ENCODE measurements around the gene MAP3K5.
A peak's percentile ranks its signal among the peaks of the same experiment; 100 is the strongest.
"Not testable (repeated sequence)": the region's sequence is repeated elsewhere in the genome, so short reads cannot be mapped to it uniquely, and the experiment has no call there.

Gene MAP3K5

GRCh38 chr6:136792410-136793262, at the start of gene MAP3K5:
Gene MAP3K5 (minus strand): TSS chr6:136792477. CDS start chr6:136792157, 320 bp downstream.
- peak; percentile 56 for DNase-seq (ENCODE audit: low spot score)

- no peak for DNase-seq (ENCODE audit: low spot score)
Observed at GRCh38 chr6:136840276-136841001, 48.2 kb upstream of the MAP3K5 start.

GRCh38 chr6:136831873-136832562, 39.7 kb upstream of the MAP3K5 start:
- no peak for DNase-seq (ENCODE audit: low spot score)

- DNase-seq (ENCODE audit: low spot score): no peak
Observed at GRCh38 chr6:136826216-136826615, 33.9 kb upstream of the MAP3K5 start.

- DNase-seq (ENCODE audit: low spot score): no peak
Observed at GRCh38 chr6:136823128-136823660, 30.9 kb upstream of the MAP3K5 start.

- peak; percentile 74 for DNase-seq (ENCODE audit: low spot score)
Observed at GRCh38 chr6:136822376-136823127, 30.3 kb upstream of the MAP3K5 start, which contains the start of gene PEX7. Gene PEX7 (plus strand): TSS chr6:136822592. CDS start chr6:136822666, 74 bp downstream.

- no peak for DNase-seq (ENCODE audit: low spot score)
Observed at GRCh38 chr6:136822046-136822375, 29.7 kb upstream of the MAP3K5 start.

GRCh38 chr6:136820561-136820960, 28.3 kb upstream of the MAP3K5 start:
- DNase-seq (ENCODE audit: low spot score): no peak

- no peak for DNase-seq (ENCODE audit: low spot score)
Observed at GRCh38 chr6:136816656-136817055, 24.4 kb upstream of the MAP3K5 start.

- DNase-seq (ENCODE audit: low spot score): not testable (repeated sequence)
Observed at GRCh38 chr6:136815608-136816007, 23.3 kb upstream of the MAP3K5 start.

- DNase-seq (ENCODE audit: low spot score): no peak
Observed at GRCh38 chr6:136812174-136812573, 19.9 kb upstream of the MAP3K5 start.

GRCh38 chr6:136811272-136811671, 19.0 kb upstream of the MAP3K5 start:
- DNase-seq (ENCODE audit: low spot score): no peak

GRCh38 chr6:136809091-136809860, 17.0 kb upstream of the MAP3K5 start:
- DNase-seq (ENCODE audit: low spot score): no peak

- DNase-seq (ENCODE audit: low spot score): no peak
Observed at GRCh38 chr6:136803608-136804007, 11.3 kb upstream of the MAP3K5 start.

GRCh38 chr6:136801581-136801980, 9.3 kb upstream of the MAP3K5 start:
- no peak for DNase-seq (ENCODE audit: low spot score)

- no peak for DNase-seq (ENCODE audit: low spot score)
Observed at GRCh38 chr6:136798044-136798443, 5.8 kb upstream of the MAP3K5 start.

GRCh38 chr6:136795996-136796395, 3.7 kb upstream of the MAP3K5 start:
- no peak for DNase-seq (ENCODE audit: low spot score)

- DNase-seq (ENCODE audit: low spot score): no peak
Observed at GRCh38 chr6:136795386-136795785, 3.1 kb upstream of the MAP3K5 start.

GRCh38 chr6:136793363-136793762, 1.1 kb upstream of the MAP3K5 start:
- no peak for DNase-seq (ENCODE audit: low spot score)

- DNase-seq (ENCODE audit: low spot score): no peak
Observed at GRCh38 chr6:136792095-136792409, 225 bp downstream of the MAP3K5 start.

Measured in HuH-7.5 (cell line).